ENCODE data around the gene NOVA1.

NOVA1 gene

GRCh38 chr14:26443654-26444053 is 154.2 kb downstream of the NOVA1 start:
- DNase-seq (ENCODE audit: low read depth), result no peak

GRCh38 chr14:26429205-26429604 is 168.6 kb downstream of the NOVA1 start:
- DNase-seq (ENCODE audit: low read depth), result no peak

- DNase-seq (ENCODE audit: low read depth), result no peak
Observed at GRCh38 chr14:26427097-26427496, 170.7 kb downstream of the NOVA1 start.

GRCh38 chr14:26424537-26424936 is 173.3 kb downstream of the NOVA1 start:
- DNase-seq (ENCODE audit: low read depth), result no peak

GRCh38 chr14:26415618-26416123 is 182.2 kb downstream of the NOVA1 start:
- DNase-seq (ENCODE audit: low read depth), result no peak

GRCh38 chr14:26414926-26415325 is 182.9 kb downstream of the NOVA1 start:
- no peak for DNase-seq (ENCODE audit: low read depth)

GRCh38 chr14:26414103-26414502 is 183.7 kb downstream of the NOVA1 start:
- no peak for DNase-seq (ENCODE audit: low read depth)

GRCh38 chr14:26412421-26412820 is 185.4 kb downstream of the NOVA1 start:
- no peak for DNase-seq (ENCODE audit: low read depth)

- no peak for DNase-seq (ENCODE audit: low read depth)
Observed at GRCh38 chr14:26410189-26410685, 187.6 kb downstream of the NOVA1 start.

- DNase-seq (ENCODE audit: low read depth), result no peak
Observed at GRCh38 chr14:26404927-26405326, 192.9 kb downstream of the NOVA1 start.

- no peak for DNase-seq (ENCODE audit: low read depth)
Observed at GRCh38 chr14:26403760-26404159, 194.1 kb downstream of the NOVA1 start.

GRCh38 chr14:26402126-26402525 is 195.7 kb downstream of the NOVA1 start:
- no peak for DNase-seq (ENCODE audit: low read depth)

- DNase-seq (ENCODE audit: low read depth), result no peak
Observed at GRCh38 chr14:26401179-26401968, 196.5 kb downstream of the NOVA1 start.

- no peak for DNase-seq (ENCODE audit: low read depth)
Observed at GRCh38 chr14:26400373-26400772, 197.5 kb downstream of the NOVA1 start.

GRCh38 chr14:26398616-26399015 is 199.2 kb downstream of the NOVA1 start:
- no peak for DNase-seq (ENCODE audit: low read depth)
